ENCODE results near the gene KRTAP19-1.
"Not testable (repeated sequence)": the region's sequence is repeated elsewhere in the genome, so short reads cannot be mapped to it uniquely, and the experiment has no call there.

The KRTAP19-1 gene

GRCh38 chr21:30480145-30480544 is at the start of gene KRTAP19-1:
TSS of gene KRTAP19-1 (minus strand) at chr21:30480367. CDS start at chr21:30480317, 50 bp downstream.
- FAIRE-seq (no peak), DNase-seq (ENCODE audit: low spot score) (no peak)

- FAIRE-seq, result no peak
These were observed 38.7 kb upstream of the KRTAP19-1 start for GRCh38 chr21:30518876-30519275.

GRCh38 chr21:30515681-30516080 is 35.5 kb upstream of the KRTAP19-1 start:
- no peak for FAIRE-seq

More at GRCh38 chr21:30518876-30519275, 38.7 kb upstream of the KRTAP19-1 start:
- DNase-seq (ENCODE audit: low spot score), result no peak

GRCh38 chr21:30505621-30506205 is 25.5 kb upstream of the KRTAP19-1 start:
- DNase-seq (ENCODE audit: low spot score); FAIRE-seq: not testable (repeated sequence)

More at GRCh38 chr21:30515681-30516080, 35.5 kb upstream of the KRTAP19-1 start:
- no peak for DNase-seq (ENCODE audit: low spot score)

GRCh38 chr21:30502041-30502440 is 21.9 kb upstream of the KRTAP19-1 start, which contains the start of gene KRTAP19-5:
TSS of gene KRTAP19-5 (minus strand) at chr21:30502141. CDS start at chr21:30502090, 51 bp downstream.
- DNase-seq (ENCODE audit: low spot score) (no peak), FAIRE-seq (no peak)

GRCh38 chr21:30497065-30497464 is 16.9 kb upstream of the KRTAP19-1 start, which contains the start of gene KRTAP19-4:
TSS of gene KRTAP19-4 (minus strand) at chr21:30497165. CDS start at chr21:30497110, 55 bp downstream.
- FAIRE-seq (no peak), DNase-seq (ENCODE audit: low spot score) (no peak)

GRCh38 chr21:30491963-30492428 is 11.8 kb upstream of the KRTAP19-1 start, which contains the start of gene KRTAP19-3:
TSS of gene KRTAP19-3 (minus strand) at chr21:30492013. CDS start at chr21:30491957, 56 bp downstream.
- FAIRE-seq (no peak), DNase-seq (ENCODE audit: low spot score) (no peak)

- FAIRE-seq (no peak), DNase-seq (ENCODE audit: low spot score) (no peak)
These were observed 7.2 kb upstream of the KRTAP19-1 start, which contains the start of gene KRTAP19-2 for GRCh38 chr21:30487336-30487735. TSS of gene KRTAP19-2 (minus strand) at chr21:30487436. CDS start at chr21:30487348, 88 bp downstream.

GRCh38 chr21:30486180-30486579 is 6.0 kb upstream of the KRTAP19-1 start:
- FAIRE-seq (no peak), DNase-seq (ENCODE audit: low spot score) (no peak)

- FAIRE-seq (no peak), DNase-seq (ENCODE audit: low spot score) (no peak)
These were observed 2.0 kb upstream of the KRTAP19-1 start for GRCh38 chr21:30482130-30482529.

GRCh38 chr21:30479259-30479658 is 908 bp downstream of the KRTAP19-1 start:
- no peak for DNase-seq (ENCODE audit: low spot score)

GRCh38 chr21:30478004-30478403 is 2.2 kb downstream of the KRTAP19-1 start:
- DNase-seq (ENCODE audit: low spot score) (no peak), FAIRE-seq (no peak)

More at GRCh38 chr21:30479259-30479658, 908 bp downstream of the KRTAP19-1 start:
- FAIRE-seq, result no peak

GRCh38 chr21:30468900-30469714 is 11.1 kb downstream of the KRTAP19-1 start:
- FAIRE-seq, result no peak
- DNase-seq (ENCODE audit: low spot score), result no peak

GRCh38 chr21:30463713-30464112 is 16.5 kb downstream of the KRTAP19-1 start:
- DNase-seq (ENCODE audit: low spot score), result peak; percentile 7
- FAIRE-seq, result no peak

GRCh38 chr21:30448514-30448913 is 31.7 kb downstream of the KRTAP19-1 start:
- no peak for DNase-seq (ENCODE audit: low spot score)
- no peak for FAIRE-seq

GRCh38 chr21:30447056-30447455 is 33.1 kb downstream of the KRTAP19-1 start:
- no peak for FAIRE-seq
- no peak for DNase-seq (ENCODE audit: low spot score)

GRCh38 chr21:30444204-30444603 is 36.0 kb downstream of the KRTAP19-1 start:
- DNase-seq (ENCODE audit: low spot score) (no peak), FAIRE-seq (no peak)

GRCh38 chr21:30443226-30443625 is 36.9 kb downstream of the KRTAP19-1 start:
- FAIRE-seq (no peak), DNase-seq (ENCODE audit: low spot score) (no peak)

- DNase-seq (ENCODE audit: low spot score) (no peak), FAIRE-seq (no peak)
These were observed 40.2 kb downstream of the KRTAP19-1 start, which contains the start of gene KRTAP15-1 for GRCh38 chr21:30439975-30440374. TSS of gene KRTAP15-1 (plus strand) at chr21:30440275. CDS start at chr21:30440328, 53 bp downstream.

- FAIRE-seq, result no peak
- DNase-seq (ENCODE audit: low spot score), result no peak
These were observed 43.1 kb downstream of the KRTAP19-1 start for GRCh38 chr21:30437010-30437565.

GRCh38 chr21:30434033-30434631 is 46.0 kb downstream of the KRTAP19-1 start:
- FAIRE-seq (no peak), DNase-seq (ENCODE audit: low spot score) (no peak)
